Middle frontal gyrus (tissue), 1 donor: ENCODE data around the gene CFD.
"Not testable (repeated sequence)": the region's sequence is repeated elsewhere in the genome, so short reads cannot be mapped to it uniquely, and the experiment has no call there.

Experiments used
- DNase-seq: peaks from one replicate; pipeline ENCODE4 v3.0.0-alpha.2; 2015; ENCODE audit warnings: low spot score; ENCODE audit errors: extremely low spot score

CFD gene

GRCh38 chr19:888581-889385 is 29.3 kb downstream of the CFD start:
- DNase-seq = no peak

- DNase-seq = no peak
Measured at GRCh38 chr19:889662-890295, 30.3 kb downstream of the CFD start.

- DNase-seq = no peak
Measured at GRCh38 chr19:890831-891230, 31.4 kb downstream of the CFD start.

GRCh38 chr19:891421-892200 is 32.1 kb downstream of the CFD start:
- not testable (repeated sequence) for DNase-seq

GRCh38 chr19:892243-892893 is 32.9 kb downstream of the CFD start:
- DNase-seq = no peak

GRCh38 chr19:892894-893689 is 33.6 kb downstream of the CFD start, which contains the start of the genes MED16 and RNU6-9:
MED16 (minus strand) TSS chr19:893187; CDS start chr19:891131, 2,056 bp downstream.
RNU6-9 (plus strand) TSS chr19:893484.
- peak; percentile 87 for DNase-seq

- no peak for DNase-seq
Measured at GRCh38 chr19:896434-896833, 37.0 kb downstream of the CFD start.

- DNase-seq = no peak
Measured at GRCh38 chr19:896999-897398, 37.5 kb downstream of the CFD start.

GRCh38 chr19:897442-898039 is 38.1 kb downstream of the CFD start:
- no peak for DNase-seq

- peak; percentile 27 for DNase-seq
Measured at GRCh38 chr19:898663-899062, 39.2 kb downstream of the CFD start.

- no peak for DNase-seq
Measured at GRCh38 chr19:899336-900042, 40.0 kb downstream of the CFD start.

GRCh38 chr19:900043-900301 is 40.5 kb downstream of the CFD start:
- DNase-seq = no peak

- no peak for DNase-seq
Measured at GRCh38 chr19:900302-901111, 41.0 kb downstream of the CFD start.

- DNase-seq = no peak
Measured at GRCh38 chr19:901216-902092, 42.0 kb downstream of the CFD start.

- DNase-seq = no peak
Measured at GRCh38 chr19:902093-902370, 42.6 kb downstream of the CFD start.

- no peak for DNase-seq
Measured at GRCh38 chr19:902446-903226, 43.2 kb downstream of the CFD start.

GRCh38 chr19:903266-903797 is 43.9 kb downstream of the CFD start:
- DNase-seq = no peak
